Gastrocnemius medialis (tissue), 4 donors: ENCODE results near the gene ACAP1. TPM values are rescaled to one million over a fixed set of nuclear protein-coding genes. Genes with fewer than 3 reads are reported as not detected.

Source experiments
- ATAC-seq, 2 donors: fragments of 150-250 bp; one replicate each; pipeline ENCODE4 v1.9.1; 2016
- DNase-seq, 2 donors: peaks; one replicate each; pipeline ENCODE4 v3.0.0-alpha.2; 2019
- H3K27ac ChIP-seq, 4 donors: fragments of 200-600 bp; sonication (generic); 1 replicate in 1 of 4; 2 replicates in 3 of 4; pipeline ENCODE4 v1.5.1; 2016 to 2018; ENCODE audit warnings: mild to moderate bottlenecking in 2 of 4, moderate library complexity in 1 of 4
- H3K27me3 ChIP-seq, 3 donors: fragments of 200-600 bp; sonication (generic) in 2 of 3; 1 replicate in 1 of 3; 2 replicates in 2 of 3; pipeline versions ENCODE4 v1.5.1 to v1.6.0; 2016 to 2019; ENCODE audit warnings: mild to moderate bottlenecking in 1 of 3, moderate library complexity in 1 of 3
- H3K36me3 ChIP-seq, 2 donors: fragments of 200-600 bp; sonication (generic) in 1 of 2; one replicate each; pipeline ENCODE4 v1.5.1; 2017 to 2018
- H3K4me1 ChIP-seq, 2 donors: fragments of 200-600 bp; sonication (generic) in 1 of 2; one replicate each; pipeline ENCODE4 v1.5.1; 2016 to 2017; ENCODE audit warnings: mild to moderate bottlenecking in 2 of 2
- H3K4me3 ChIP-seq, 4 donors: fragments of 200-600 bp; sonication (generic) in 3 of 4; 1 replicate in 1 of 4; 2 replicates in 3 of 4; pipeline ENCODE4 v1.5.1; 2016 to 2019; ENCODE audit warnings: mild to moderate bottlenecking in 2 of 4
- H3K9me3 ChIP-seq, 3 donors: fragments of 200-600 bp; sonication (generic) in 2 of 3; 1 replicate in 1 of 3; 2 replicates in 2 of 3; pipeline ENCODE4 v1.5.1; 2016 to 2019
- POLR2A ChIP-seq, 2 donors: fragments of 450-650 bp; IDR thresholded peaks; one replicate each; pipeline ENCODE4 v1.6.1; 2017; ENCODE audit warnings: antibody characterized with exemption in 2 of 2, mild to moderate bottlenecking in 2 of 2, moderate library complexity in 2 of 2
- in situ Hi-C, 4 donors: fragments of 200-750 bp; cut with MboI; loops; one replicate each; pipeline versions ENCODE4 v1.15.0 to v1.8.0; 2017; ENCODE audit warnings: low sequenced_read_pairs in 4 of 4
- intact Hi-C: fragments of 100-400 bp; cut with DNase I; formaldehyde crosslinking; loops from one replicate; pipeline ENCODE4 v1.15.1; 2023; ENCODE audit warnings: low total_unique reads
- total RNA-seq, 4 donors: library from RNA; depleted of rRNA; stranded (reverse); fragments of >200 nt; gene quantifications; one replicate each; pipeline versions ENCODE4 v1.1.0 to v1.2.3, GENCODE V29; 2016
- TF ChIP-seq, protein P1 (sequence below), 5 experiments: fragments of 450-650 bp in 3 of 5; fragments of 200-600 bp in 2 of 5; sonication (generic) in 2 of 5; IDR thresholded peaks in 4 of 5; conservative IDR thresholded peaks in 1 of 5; 1 replicate in 4 of 5; 2 replicates in 1 of 5; pipeline ENCODE4 v1.5.1; 2016 to 2019; ENCODE audit warnings: antibody characterized with exemption in 5 of 5, mild to moderate bottlenecking in 3 of 5, moderate library complexity in 3 of 5

The ACAP1 gene
- total RNA-seq, 4 donors from 2014 or later: 0.22 to 16.3 (median 1.7) TPM

DNA sequence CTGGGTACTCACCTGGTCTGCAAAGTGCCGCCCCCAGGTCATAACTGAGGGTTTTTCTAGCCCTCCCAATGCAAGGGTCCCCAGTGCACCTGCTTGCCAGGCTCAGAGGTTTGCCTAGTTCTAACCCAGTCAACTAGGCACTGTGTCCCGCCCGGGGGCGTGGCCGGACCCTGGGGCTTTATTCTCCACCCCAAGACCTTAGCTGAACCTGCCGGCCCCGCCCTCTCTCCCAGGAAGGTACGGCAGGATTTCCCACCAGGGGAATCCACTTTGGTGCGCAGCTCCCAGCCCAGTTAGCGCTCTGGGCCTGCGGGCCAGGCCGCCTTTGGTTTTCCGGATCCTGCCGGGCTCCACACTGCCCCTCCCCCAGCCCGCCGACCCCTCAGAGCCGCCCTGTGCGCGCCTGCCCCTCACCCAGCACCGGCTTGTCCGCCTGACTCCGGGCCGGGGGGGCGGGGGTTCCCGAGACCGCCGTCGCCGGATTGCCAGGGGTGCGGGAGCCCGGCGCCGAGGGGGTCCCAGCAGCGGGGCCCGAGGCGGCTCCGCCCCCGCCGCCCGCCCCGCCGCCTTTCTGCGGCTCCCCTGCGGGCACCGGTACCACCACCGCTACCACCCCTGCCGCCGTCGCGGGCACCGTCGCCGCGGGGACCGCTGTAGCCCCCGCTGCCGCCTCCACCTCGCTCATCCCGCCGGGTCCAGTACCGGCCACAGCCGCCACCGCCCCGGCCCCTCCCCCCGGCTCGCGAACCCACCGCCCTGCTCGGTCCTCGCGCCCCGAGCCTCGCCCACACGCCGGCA is 42.3 kb upstream of the ACAP1 start:
- ATAC-seq: peak; percentile 2 to 3
- intact Hi-C loops: no loop called here

DNA sequence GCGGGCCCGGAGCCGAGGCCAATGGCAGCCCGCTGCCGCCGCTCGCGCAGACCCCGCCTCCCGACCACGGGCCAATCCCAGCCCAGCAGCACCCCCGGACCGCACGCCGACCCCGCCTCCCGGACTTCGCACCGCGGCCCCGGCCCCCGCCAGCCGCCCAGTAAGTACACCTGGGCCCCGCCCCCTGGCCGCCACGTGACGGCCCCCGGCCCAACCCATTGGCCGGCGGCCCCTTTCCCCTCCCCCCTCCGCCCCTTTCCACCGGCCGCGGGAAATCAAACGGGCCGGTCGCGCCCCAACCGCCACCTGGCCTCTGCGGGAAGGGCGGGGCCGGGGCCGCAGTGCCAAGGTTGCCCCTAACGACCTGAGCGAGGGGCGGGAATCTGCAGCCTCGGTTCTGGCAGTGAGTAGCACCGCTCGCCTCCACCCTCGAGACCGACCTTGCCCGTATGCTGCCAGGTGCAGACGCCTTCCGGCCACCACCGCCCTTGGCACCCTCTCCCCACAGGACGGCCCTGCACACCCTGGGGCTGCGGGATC is 41.6 kb upstream of the ACAP1 start, which contains the start of gene YBX2:
TSS of gene YBX2 (minus strand) at position 26 of the 540 bp plus-strand sequence. CDS start 139 bp downstream, outside the sequence.
- DNase-seq: peak; percentile 77 to 92
- ATAC-seq: peak; percentile 29 to 31
- Histone ChIP-seq H3K27me3 (no peaks in the 10 kb centered on the region), H3K9me3 (no peaks in the 10 kb centered on the region), H3K36me3 (no peaks in the 10 kb centered on the region), H3K4me1 (peaks cover 47 to 57% of the 10 kb centered on the region in 2 donors), H3K27ac (peak within 1 kb of the TSS; percentile 95 to 100 (median 98)), H3K4me3 (peak within 1 kb of the TSS; percentile 39 to 52 (median 48))
- intact Hi-C loops: no loop called here
- peak in 1 of 2 donors; percentile 6 for TF ChIP-seq POLR2A (IDR thresholded peaks at IDR 0.05)
- TF ChIP-seq, protein P1, sequence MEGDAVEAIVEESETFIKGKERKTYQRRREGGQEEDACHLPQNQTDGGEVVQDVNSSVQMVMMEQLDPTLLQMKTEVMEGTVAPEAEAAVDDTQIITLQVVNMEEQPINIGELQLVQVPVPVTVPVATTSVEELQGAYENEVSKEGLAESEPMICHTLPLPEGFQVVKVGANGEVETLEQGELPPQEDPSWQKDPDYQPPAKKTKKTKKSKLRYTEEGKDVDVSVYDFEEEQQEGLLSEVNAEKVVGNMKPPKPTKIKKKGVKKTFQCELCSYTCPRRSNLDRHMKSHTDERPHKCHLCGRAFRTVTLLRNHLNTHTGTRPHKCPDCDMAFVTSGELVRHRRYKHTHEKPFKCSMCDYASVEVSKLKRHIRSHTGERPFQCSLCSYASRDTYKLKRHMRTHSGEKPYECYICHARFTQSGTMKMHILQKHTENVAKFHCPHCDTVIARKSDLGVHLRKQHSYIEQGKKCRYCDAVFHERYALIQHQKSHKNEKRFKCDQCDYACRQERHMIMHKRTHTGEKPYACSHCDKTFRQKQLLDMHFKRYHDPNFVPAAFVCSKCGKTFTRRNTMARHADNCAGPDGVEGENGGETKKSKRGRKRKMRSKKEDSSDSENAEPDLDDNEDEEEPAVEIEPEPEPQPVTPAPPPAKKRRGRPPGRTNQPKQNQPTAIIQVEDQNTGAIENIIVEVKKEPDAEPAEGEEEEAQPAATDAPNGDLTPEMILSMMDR (IDR thresholded peaks at IDR 0.05 in 4 of 5, conservative IDR thresholded peaks at IDR 0.05 in 1 of 5): no peak
- in situ Hi-C loops: no loop called here

More for the DNA sequence above, 42.3 kb upstream of the ACAP1 start:
- Histone ChIP-seq H3K36me3 (no peaks in the 10 kb centered on the region), H3K27me3 (no peaks in the 10 kb centered on the region), H3K4me3 (peak overlapping the region in 3 of 4 donors; percentile 39 to 52 (median 47)), H3K27ac (peak overlapping the region; percentile 95 to 100 (median 98)), H3K9me3 (no peaks in the 10 kb centered on the region), H3K4me1 (peaks cover 47 to 57% of the 10 kb centered on the region in 2 donors)
- TF ChIP-seq, protein P1 (IDR thresholded peaks at IDR 0.05 in 4 of 5, conservative IDR thresholded peaks at IDR 0.05 in 1 of 5): peak in 1 of 5 experiments; percentile 19
- TF ChIP-seq POLR2A (IDR thresholded peaks at IDR 0.05): peak; percentile 46 to 52
- in situ Hi-C loops: no loop called here
- DNase-seq: peak; percentile 31 to 60

DNA sequence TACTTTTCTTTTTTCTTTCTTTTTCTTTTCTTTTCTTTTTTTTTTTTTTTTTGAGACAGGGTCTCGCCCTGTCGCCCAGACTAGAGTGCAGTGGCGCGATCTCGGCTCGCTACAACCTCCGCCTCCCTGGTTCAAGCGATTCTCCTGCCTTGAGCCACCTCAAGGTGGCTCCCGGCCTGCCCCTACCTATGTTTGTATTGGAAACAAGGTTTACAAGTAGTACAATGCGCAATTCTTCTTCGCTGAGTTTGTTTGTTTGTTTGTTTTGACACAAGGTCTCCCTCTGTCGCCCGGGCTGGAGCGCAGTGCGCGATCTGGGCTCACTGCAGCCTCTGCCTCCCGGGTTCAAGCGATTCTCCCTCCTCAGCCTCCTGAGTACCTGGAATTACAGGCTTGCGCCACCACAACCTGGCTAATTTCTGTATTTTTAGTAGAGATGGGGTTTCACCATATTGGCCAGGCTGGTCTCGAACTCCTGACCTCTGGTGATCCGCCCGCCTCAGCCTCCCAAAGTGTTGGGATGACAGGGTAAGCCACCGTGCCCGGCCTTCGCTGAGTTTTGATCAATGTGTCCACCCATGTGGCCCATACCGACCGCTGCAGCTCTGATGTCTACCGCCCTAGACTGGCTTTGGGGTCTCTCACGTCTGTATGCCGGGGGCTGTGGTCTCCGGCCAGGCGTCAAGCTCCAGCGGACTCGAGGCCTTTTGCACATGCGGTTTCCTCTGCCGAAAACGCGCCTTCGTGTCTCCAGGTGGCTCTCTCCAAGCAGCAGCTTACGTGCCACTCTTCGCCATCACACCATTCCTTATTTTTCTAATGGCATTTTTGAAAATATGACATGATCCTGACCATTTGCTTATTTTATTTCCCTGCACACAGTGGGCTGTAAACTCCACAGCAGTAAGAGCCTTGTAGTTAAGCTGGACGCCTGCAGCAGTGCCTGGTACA is 40.8 kb upstream of the ACAP1 start:
- no peak for ATAC-seq
- peak in 1 of 2 donors; percentile 50 for DNase-seq
- H3K4me3 ChIP-seq: peak overlapping the region; percentile 39 to 52 (median 46)
- intact Hi-C loops (loop anchor here (1.0 kb wide), 2 partner anchors 15 to 76 kb away; partner anchors contain the start of genes ACADVL and DLG4), in situ Hi-C loops (no loop called here)
- H3K27me3 ChIP-seq: no peaks in the 10 kb centered on the region
- H3K27ac ChIP-seq: peak overlapping the region; percentile 95 to 100 (median 98)
- H3K4me1 ChIP-seq: peaks cover 47 to 53% of the 10 kb centered on the region in 2 donors
- H3K9me3 ChIP-seq: no peaks in the 10 kb centered on the region
- TF ChIP-seq POLR2A (IDR thresholded peaks at IDR 0.05): no peak
- TF ChIP-seq, protein P1 (IDR thresholded peaks at IDR 0.05 in 4 of 5, conservative IDR thresholded peaks at IDR 0.05 in 1 of 5): peak in 1 of 5 experiments; percentile 5
- H3K36me3 ChIP-seq: no peaks in the 10 kb centered on the region

DNA sequence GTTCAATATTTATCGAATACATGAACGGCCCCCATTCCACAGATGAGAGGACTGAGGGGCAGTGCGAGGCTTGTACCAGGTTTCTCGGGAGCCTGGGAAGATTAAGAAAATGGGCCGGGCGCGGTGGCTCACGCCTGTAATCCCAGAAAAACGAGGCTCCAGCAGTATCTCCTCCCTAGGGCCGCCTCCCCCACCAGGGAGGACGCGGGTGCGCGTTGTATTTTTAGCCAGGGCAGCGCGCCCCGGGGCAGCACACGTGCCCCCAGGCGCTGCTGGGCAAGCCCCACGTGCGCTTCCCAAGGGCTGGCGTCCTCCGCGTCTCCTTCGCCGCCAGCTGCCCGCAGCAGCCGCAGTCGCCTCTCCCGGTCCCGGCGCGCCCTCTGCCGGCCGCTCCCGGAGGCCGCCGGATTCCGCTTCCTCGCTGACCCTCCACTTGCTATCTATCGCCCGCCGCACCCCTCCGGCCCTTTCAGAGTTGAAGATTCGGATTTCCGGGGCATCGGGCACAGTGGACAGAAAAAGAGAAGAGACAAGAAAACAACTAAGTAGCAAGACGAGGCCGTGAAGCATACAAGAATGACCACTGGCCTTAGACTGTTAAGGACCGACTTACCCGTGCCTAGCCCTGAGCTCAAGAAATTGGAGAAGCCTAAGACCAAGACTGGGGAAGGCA is 40.0 kb upstream of the ACAP1 start:
- Histone ChIP-seq H3K36me3 (no peaks in the 10 kb centered on the region), H3K9me3 (no peaks in the 10 kb centered on the region), H3K4me1 (peaks cover 45 to 46% of the 10 kb centered on the region in 2 donors), H3K4me3 (peak overlapping the region; percentile 25 to 30 (median 28)), H3K27me3 (no peaks in the 10 kb centered on the region), H3K27ac (peak overlapping the region; percentile 95 to 100 (median 98))
- DNase-seq (peak; percentile 85 to 91), ATAC-seq (peak; percentile 55 to 58)
- intact Hi-C loops: loop anchor here (1.0 kb wide), 2 partner anchors 16 to 77 kb away; partner anchors contain the start of genes ACADVL and DLG4
- TF ChIP-seq, protein P1 (IDR thresholded peaks at IDR 0.05 in 4 of 5, conservative IDR thresholded peaks at IDR 0.05 in 1 of 5): peak; percentile 91 to 100 (median 99)
- TF ChIP-seq POLR2A (IDR thresholded peaks at IDR 0.05): peak; percentile 74 to 80
- in situ Hi-C loops: no loop called here
